HG03108 (cell line): ENCODE results near the gene TMEM100.

Experiments
- ATAC-seq: cut with Tn5 transposase; IDR thresholded peaks from one replicate; pipeline ENCODE4 v1.9.1; 2021; ENCODE audit warnings: moderate library complexity; ENCODE audit not compliant: unreplicated experiment

Gene TMEM100

GRCh38 chr17:55720919-55721836 is 1.5 kb downstream of the TMEM100 start:
- no peak for ATAC-seq

DNA sequence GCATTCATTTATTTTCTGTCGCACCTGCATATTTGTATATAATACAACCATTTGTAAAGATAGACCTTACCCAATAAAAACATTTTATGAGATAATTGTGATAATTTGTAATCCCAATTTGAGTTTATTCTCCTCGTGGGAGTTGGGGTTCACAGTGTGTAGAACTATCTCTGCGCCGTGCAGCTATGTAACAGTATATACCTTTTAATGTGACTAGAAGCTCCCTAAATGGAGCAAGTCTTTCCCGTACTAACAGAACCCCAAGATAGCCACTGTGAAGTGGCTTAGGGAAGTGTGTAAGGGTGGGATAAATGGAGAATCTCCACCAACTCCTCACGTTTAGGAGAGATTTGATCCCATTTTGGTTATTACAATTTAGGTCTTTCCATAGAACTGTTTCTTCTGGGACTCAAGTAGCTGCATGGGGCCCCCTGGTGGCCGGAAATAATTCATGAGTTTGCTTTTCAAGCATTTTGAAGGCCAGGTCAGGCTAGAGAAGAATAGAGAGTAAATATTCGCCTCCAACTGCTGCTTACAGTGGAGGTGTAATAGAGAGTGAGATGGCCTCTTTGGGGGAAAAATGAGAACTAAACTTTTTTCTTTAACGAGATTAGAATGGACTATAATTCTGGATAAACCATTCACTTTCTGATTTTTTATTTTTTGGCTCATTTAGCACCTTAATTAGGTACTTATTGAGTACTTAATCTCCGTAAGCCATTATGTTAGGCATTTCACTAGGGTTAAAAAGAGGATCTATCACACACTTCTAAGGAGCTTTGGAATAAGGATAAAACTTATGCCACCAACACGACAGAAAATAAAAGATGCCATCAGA is 4.5 kb downstream of the TMEM100 start:
- no peak for ATAC-seq

DNA sequence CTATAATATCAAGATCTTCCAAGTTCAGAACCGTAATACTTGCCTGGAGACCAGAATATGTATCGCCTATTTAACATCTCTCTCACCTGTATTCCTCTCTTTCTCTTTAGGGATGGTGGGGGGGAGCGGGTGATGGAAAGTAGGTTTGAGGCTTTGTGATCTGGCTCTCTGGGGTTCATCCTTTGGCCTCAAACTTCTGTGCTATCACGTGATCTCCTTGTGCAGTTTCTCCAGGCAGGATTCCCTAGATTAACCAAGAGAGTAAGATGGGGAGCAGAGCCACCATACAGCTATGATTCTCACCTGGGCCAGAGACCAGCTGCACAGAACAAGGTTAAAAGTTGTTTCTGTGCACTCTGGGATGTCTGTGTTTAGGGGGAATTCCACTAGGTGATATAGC is 5.2 kb downstream of the TMEM100 start:
- no peak for ATAC-seq

GRCh38 chr17:55710829-55711496 is 11.7 kb downstream of the TMEM100 start:
- no peak for ATAC-seq

DNA sequence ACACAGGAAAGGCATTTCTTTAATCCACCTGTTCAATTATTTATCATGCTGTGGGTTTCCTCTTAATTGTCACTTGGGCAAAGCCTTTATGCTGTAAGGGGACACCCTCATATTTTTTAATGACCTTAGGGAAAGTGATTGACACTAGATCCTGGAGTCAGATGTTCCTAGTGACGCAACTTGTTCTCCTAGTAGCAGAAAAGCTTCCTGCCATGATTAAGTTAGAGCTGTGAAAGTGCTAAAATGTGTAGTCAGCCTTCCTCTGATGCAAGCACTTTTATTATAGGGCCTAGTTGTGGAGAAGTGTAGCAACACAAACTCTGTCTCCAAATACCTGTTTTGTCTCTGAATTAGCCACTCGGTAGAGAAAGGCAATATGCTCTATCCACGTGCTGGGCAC is 12.3 kb downstream of the TMEM100 start:
- ATAC-seq: no peak

DNA sequence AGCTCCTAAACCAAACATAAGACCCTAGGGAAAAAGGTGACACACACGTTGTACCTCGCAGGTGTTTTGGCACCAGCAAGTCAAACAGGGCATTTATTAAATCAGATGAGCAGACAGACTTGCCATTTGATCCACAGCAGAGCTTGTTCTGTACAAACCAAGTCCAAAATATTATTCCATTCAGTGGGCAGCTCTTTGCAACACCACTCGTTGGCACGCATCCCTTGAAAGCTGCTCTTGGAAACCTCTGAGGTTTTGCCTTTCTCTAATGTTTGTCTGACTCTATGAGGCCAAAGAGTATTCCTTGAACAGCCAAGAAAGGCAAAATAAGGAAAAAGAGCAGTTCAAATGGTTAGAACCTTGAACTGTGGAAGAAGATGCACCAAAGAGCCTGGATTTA is 12.7 kb downstream of the TMEM100 start:
- no peak for ATAC-seq

DNA sequence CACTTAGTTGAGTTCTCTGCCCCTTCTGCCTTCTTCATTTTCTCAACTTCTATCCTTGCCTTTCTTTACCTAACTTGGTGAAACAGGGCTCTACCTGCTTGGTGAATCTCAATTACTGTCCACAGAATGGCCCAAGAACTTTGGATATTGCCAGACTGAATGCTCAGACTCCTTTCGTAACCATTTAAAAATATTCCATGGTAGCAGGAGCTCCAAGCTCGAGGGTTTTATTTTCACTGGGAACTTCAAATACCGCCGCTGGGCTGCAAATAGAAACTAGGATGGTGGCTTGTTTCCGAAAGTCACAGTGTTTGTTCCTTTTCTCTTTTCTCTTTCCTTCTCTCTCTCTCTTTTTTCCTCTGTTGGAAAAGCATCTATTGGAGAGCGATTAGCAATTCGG is 13.2 kb downstream of the TMEM100 start:
- no peak for ATAC-seq

- ATAC-seq: no peak
Measured at GRCh38 chr17:55708175-55708974, 14.3 kb downstream of the TMEM100 start.

DNA sequence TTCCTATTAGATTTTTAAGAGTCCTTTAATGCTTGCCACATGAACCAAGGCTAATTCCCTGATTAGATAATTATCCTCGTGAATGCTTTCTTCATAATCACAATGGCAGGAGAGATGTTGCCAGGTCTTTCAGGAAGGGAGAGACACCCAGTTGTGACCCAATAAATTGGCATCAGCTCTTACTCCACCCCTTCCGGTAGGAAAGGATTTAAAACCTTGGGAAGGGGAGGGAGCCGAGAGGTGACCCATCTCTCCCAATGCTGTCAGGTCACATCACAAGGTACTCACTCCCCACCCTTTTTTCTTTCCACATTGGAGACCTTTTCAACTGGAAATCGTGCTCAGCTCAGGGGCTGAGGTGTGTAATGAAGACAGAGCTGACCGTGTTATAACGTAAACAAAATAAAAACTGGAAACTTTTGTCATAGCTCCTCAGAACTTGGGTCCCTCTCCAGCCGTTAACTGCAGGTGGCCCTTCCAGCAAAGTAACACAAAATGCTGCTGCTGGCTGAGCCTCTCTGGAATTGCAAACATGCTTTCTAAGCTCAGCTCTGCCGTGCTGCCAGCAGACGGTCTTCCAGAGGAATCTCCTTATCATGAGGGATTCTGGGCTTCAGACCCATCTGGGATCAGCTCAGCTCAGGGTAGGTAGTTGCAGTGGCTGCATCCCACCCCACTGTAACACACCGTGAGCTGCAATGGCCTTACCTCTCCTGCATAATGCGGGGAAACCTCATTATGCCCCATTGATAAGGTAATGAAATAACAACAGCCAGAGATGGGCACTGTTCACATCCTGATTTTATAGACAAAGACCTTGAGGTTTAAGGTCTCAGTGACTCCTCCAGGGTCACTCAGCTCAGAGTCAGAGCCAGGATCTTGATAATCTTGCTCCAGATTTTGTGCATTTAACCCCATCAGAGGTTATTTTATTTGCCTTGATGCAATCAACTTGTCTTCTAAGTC is 15.6 kb downstream of the TMEM100 start:
- ATAC-seq: no peak

GRCh38 chr17:55705847-55706246 is 16.8 kb downstream of the TMEM100 start:
- no peak for ATAC-seq

DNA sequence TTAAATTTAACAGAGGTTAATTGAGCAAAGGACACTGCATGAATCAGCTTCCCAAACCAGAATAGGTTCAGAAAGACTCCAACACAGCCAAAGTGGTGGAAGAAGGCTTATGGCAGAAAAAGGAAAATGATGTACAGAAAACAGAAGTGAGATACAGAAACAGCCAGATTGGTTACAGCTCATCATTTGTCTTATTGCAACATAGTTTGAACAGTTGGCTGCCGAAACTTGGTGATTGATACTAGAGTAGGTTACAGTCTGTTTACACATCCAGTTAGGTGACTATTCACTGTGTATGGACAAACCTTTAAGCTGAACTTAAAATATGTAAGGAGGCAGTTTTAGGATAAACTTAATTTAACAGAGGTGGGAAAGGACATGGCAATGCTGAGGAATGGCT is 18.3 kb downstream of the TMEM100 start:
- ATAC-seq: no peak

- no peak for ATAC-seq
Measured at GRCh38 chr17:55702150-55702549, 20.5 kb downstream of the TMEM100 start.

DNA sequence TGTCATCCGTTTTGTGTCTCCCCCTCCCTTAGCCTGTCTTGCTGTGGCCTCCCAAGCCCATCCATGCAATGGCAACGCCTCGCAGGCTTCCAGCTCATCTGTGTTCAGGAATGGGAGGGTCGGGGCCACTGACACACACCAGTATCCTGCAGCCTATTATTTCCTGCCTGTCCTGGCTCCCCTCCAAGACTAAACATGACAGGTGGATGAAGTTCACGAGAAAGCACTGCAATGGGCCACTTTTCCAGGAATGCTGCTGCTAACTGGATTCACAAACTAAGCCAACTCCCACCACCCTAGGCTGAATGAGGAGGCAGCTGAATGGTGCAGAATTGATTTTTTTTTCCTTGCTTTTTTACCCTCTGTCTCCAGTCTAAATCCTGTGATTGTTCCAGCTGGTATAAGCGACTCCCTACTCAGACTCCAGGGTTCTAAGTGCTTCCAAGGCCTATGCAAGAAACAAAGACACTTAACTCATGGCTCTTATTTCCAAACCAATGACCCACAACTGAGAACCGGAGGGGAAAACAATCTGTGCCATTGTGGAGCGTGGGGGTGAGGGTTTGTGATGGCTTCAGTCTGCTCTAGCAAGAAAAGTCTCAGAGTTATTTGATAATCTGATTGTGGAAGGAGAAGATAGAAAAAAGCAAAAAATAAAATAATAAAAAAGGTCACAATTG is 23.3 kb downstream of the TMEM100 start:
- ATAC-seq: no peak

- no peak for ATAC-seq
Measured at GRCh38 chr17:55694286-55694910, 28.3 kb downstream of the TMEM100 start.

DNA sequence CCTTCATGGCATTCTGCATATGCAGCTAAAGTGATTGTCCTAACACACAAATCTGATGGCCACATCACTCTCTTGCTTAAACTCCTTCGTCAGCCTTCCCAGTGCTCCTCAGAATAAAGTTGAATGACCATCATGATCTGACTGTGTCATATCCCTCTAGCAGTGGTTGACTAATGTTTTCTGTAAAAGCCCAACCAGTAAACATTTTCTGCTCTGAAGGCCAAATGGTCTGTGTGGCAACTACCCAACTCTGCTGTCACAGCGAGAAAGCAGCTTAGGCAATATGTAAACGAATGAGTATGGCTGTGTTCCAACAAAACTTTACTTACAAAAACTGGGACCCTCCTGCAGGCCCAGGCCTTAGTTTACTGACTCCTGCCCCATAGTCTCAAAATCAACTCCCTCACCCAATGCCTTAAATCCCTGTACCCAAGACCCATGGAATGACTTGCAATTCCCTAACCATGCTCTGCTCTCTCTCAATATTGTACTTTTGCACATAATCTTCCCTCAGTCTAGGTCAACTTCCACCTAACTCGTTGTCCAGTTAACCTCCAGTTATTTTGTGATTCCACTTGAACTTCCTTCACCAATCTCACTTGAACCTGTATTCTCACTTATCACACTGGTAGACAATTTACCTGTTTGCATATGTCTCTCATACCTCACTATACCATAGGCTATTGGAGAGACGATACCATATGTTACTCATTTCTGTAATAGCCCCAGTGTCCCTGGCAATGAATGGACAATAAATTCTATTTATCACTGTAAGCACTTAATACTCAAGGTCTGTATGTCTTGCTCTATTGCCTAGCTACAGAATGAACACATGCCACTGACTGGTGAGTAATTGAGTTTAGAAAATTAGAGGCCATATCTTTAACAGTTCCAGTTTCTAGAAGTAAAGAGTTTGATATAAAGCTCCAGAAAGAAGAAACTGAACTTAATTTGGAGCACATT is 29.1 kb downstream of the TMEM100 start:
- ATAC-seq: no peak

GRCh38 chr17:55692276-55692675 is 30.4 kb downstream of the TMEM100 start:
- no peak for ATAC-seq

- no peak for ATAC-seq
Measured at GRCh38 chr17:55691666-55692065, 31.0 kb downstream of the TMEM100 start.
